PC-9 (cell line): ENCODE data around the gene MMP24. TPM values are rescaled to one million over a fixed set of nuclear protein-coding genes. Genes with fewer than 3 reads are reported as not detected.

Source experiments
- BruUV-seq: library from RNA; stranded (reverse); fragments of 400-500 nt; replicated peaks from 2 replicates; lab custom pipeline; 2021; lab: Mats Ljungman, UMichigan
- CTCF ChIA-PET: fragments of 300-600 bp; sonication (Branson Sonifier 250); formaldehyde crosslinking; loops from one replicate; lab custom pipeline; 2022; ENCODE audit warnings: antibody characterized with exemption; lab: Charles Lee
- POLR2A ChIA-PET: fragments of 300-600 bp; sonication (Branson Sonifier 250); formaldehyde crosslinking; loops from one replicate; lab custom pipeline; 2022; ENCODE audit warnings: antibody characterized with exemption; ENCODE audit not compliant: unreplicated experiment; lab: Charles Lee
- DNase-seq, 2 experiments: peaks; one replicate each; pipeline versions ENCODE4 v3.0.0 to v3.0.0-alpha.2; 2015 to 2022; ENCODE audit warnings: mixed read lengths in 1 of 2
- H2AFZ ChIP-seq: fragments of 200-600 bp; sonication (generic); 2 replicates; pipeline ENCODE4 v1.8.1; 2017; ENCODE audit warnings: antibody characterized with exemption
- H3F3A ChIP-seq: fragments of 200-600 bp; sonication (generic); 2 replicates; pipeline ENCODE4 v1.8.1; 2017; ENCODE audit warnings: antibody characterized with exemption, mild to moderate bottlenecking, low read depth; ENCODE audit not compliant: insufficient read depth
- H3K27ac ChIP-seq: fragments of 200-600 bp; sonication (generic); 2 replicates; pipeline ENCODE4 v1.6.1; 2016; ENCODE audit warnings: mixed run types
- H3K27me3 ChIP-seq: fragments of 200-600 bp; sonication (generic); 2 replicates; pipeline ENCODE4 v1.6.1; 2016; ENCODE audit warnings: low read depth, mixed run types; ENCODE audit not compliant: insufficient read depth
- H3K36me3 ChIP-seq: fragments of 200-600 bp; sonication (generic); 2 replicates; pipeline ENCODE4 v1.6.1; 2016; ENCODE audit warnings: low read depth, mixed run types
- H3K4me1 ChIP-seq: fragments of 200-600 bp; sonication (generic); replicated peaks from 2 replicates; pipeline ENCODE4 v1.6.1; 2016; ENCODE audit warnings: mixed run types; ENCODE audit not compliant: insufficient read depth
- H3K4me2 ChIP-seq: fragments of 200-600 bp; sonication (generic); 2 replicates; pipeline ENCODE4 v1.6.1; 2017; ENCODE audit warnings: mixed run types
- H3K4me3 ChIP-seq: fragments of 200-600 bp; sonication (generic); 2 replicates; pipeline ENCODE4 v1.6.1; 2016; ENCODE audit warnings: mixed run types
- H3K79me2 ChIP-seq: fragments of 200-600 bp; sonication (generic); 2 replicates; pipeline ENCODE4 v1.6.1; 2017; ENCODE audit warnings: low read depth, mixed run types
- H3K9me2 ChIP-seq: fragments of 200-600 bp; sonication (generic); 2 replicates; pipeline ENCODE4 v1.8.1; 2017; ENCODE audit warnings: mild to moderate bottlenecking; ENCODE audit not compliant: insufficient read depth
- H3K9me3 ChIP-seq: fragments of 200-600 bp; sonication (generic); 2 replicates; pipeline ENCODE4 v1.8.1; 2016; ENCODE audit warnings: low read depth; ENCODE audit not compliant: insufficient read depth
- H4K20me1 ChIP-seq: fragments of 200-600 bp; sonication (generic); 2 replicates; pipeline ENCODE4 v1.8.1; 2017; ENCODE audit not compliant: insufficient read depth
- CTCF ChIP-seq: fragments of 200-600 bp; sonication (generic); conservative IDR thresholded peaks from 2 replicates; pipeline ENCODE4 v1.6.1; 2017; ENCODE audit warnings: mixed run types, antibody characterized with exemption, mild to moderate bottlenecking, moderate library complexity
- EZH2 ChIP-seq: fragments of 200-600 bp; sonication (generic); IDR thresholded peaks from 2 replicates; pipeline ENCODE4 v1.8.0; 2017; ENCODE audit warnings: antibody characterized with exemption, low read depth
- intact Hi-C: fragments of 100-400 bp; cut with micrococcal nuclease; formaldehyde crosslinking; loops from one replicate; pipeline ENCODE4 v1.10.0; 2022; ENCODE audit not compliant: unreplicated experiment
- total RNA-seq: library from RNA; stranded (reverse); gene quantifications from 2 replicates; pipeline ENCODE4 v1.2.3, GENCODE V29; 2021

The MMP24 gene
- total RNA-seq, 1 experiment from 2014 or later: 0.48 TPM

- Histone ChIP-seq H3K4me1 (0 out of 2 replicates have a peak, but pooled peaks cover 3% of the 10 kb centered on the region), H4K20me1 (no peaks in the 10 kb centered on the region), H3F3A (peaks cover 5% of the 10 kb centered on the region; the same call in 1 of the 2 replicates), H3K79me2 (no peaks in the 10 kb centered on the region), H3K4me3 (no peak overlapping the region), H3K9me3 (no peaks in the 10 kb centered on the region), H3K27ac (no peak overlapping the region), H3K27me3 (peaks cover 50% of the 10 kb centered on the region), H3K36me3 (no peaks in the 10 kb centered on the region), H2AFZ (no peak overlapping the region), H3K9me2 (no peaks in the 10 kb centered on the region), H3K4me2 (no peak overlapping the region)
- TF ChIP-seq CTCF: no peak
- TF ChIP-seq EZH2: no peak
- BruUV-seq: no TSS peak
- ChIA-PET POLR2A (no interaction called here), CTCF (interaction anchor here (0.6 kb wide), 2 partner anchors 38 to 224 kb away, joined by 6 to 8 read pairs; no protein-coding TSS in a partner anchor)
- no peak for DNase-seq
- intact Hi-C loops: no loop called here
Observed at GRCh38 chr20:35225319-35226125, 968 bp upstream of the MMP24 start.

GRCh38 chr20:35226884-35227681 lies 593 bp downstream of the MMP24 start:
- Histone ChIP-seq H3K27ac (no peak overlapping the region), H3K27me3 (peaks cover 50% of the 10 kb centered on the region), H3K4me1 (0 out of 2 replicates have a peak, but pooled peaks cover 3% of the 10 kb centered on the region), H3K9me2 (no peaks in the 10 kb centered on the region), H3K79me2 (no peaks in the 10 kb centered on the region), H3K36me3 (no peaks in the 10 kb centered on the region), H4K20me1 (no peaks in the 10 kb centered on the region), H3K4me3 (no peak overlapping the region), H3K9me3 (no peaks in the 10 kb centered on the region), H3K4me2 (peak overlapping the region; percentile 56; the same call in 1 of the 2 replicates), H3F3A (peaks cover 5% of the 10 kb centered on the region; the same call in 1 of the 2 replicates), H2AFZ (no peak overlapping the region)
- CTCF ChIA-PET: interaction anchor here (0.6 kb wide), 1 partner anchor 133 kb away, joined by 4 read pairs; no protein-coding TSS in a partner anchor
- TF ChIP-seq EZH2 (peak; percentile 77; the same call in 1 of the 2 replicates), CTCF (no peak)
- DNase-seq: peak in 1 of 2 experiments; percentile 51
- POLR2A ChIA-PET: no interaction called here
- no TSS peak for BruUV-seq
- intact Hi-C loops: no loop called here

- no peak overlapping the region for H2AFZ ChIP-seq
- H3K9me3 ChIP-seq: no peaks in the 10 kb centered on the region
- no peak overlapping the region for H3K4me2 ChIP-seq
- no peak for DNase-seq
- no peaks in the 10 kb centered on the region for H3K79me2 ChIP-seq
- no peaks in the 10 kb centered on the region for H4K20me1 ChIP-seq
- intact Hi-C loops: no loop called here
- peaks cover 17% of the 10 kb centered on the region for H3K27me3 ChIP-seq
- H3K36me3 ChIP-seq: no peaks in the 10 kb centered on the region
- TF ChIP-seq CTCF: no peak
- TF ChIP-seq EZH2: no peak
- no peaks in the 10 kb centered on the region for H3K9me2 ChIP-seq
- POLR2A ChIA-PET: no interaction called here
- CTCF ChIA-PET: no interaction called here
- no peaks in the 10 kb centered on the region for H3K4me1 ChIP-seq
- H3K27ac ChIP-seq: no peak overlapping the region
- peaks cover 2% of the 10 kb centered on the region; the same call in 1 of the 2 replicates for H3F3A ChIP-seq
- H3K4me3 ChIP-seq: no peak overlapping the region
- no TSS peak for BruUV-seq
Observed at GRCh38 chr20:35232575-35232974, 6.1 kb downstream of the MMP24 start.
